H1 (cell line): ENCODE measurements around the gene RNF186. TPM values are rescaled to one million over a fixed set of nuclear protein-coding genes. Genes with fewer than 3 reads are reported as not detected.

Experiments used
- CTCF ChIA-PET: fragments of 300-600 bp; sonication (Branson Sonifier 250); formaldehyde crosslinking; loops from one replicate; lab custom pipeline; 2021; ENCODE audit not compliant: partially characterized antibody; lab: Charles Lee
- POLR2A ChIA-PET: fragments of 300-600 bp; sonication (Branson Sonifier 250); formaldehyde crosslinking; loops from one replicate; lab custom pipeline; 2021; ENCODE audit warnings: inconsistent platforms; ENCODE audit not compliant: partially characterized antibody; lab: Charles Lee
- DNase-seq, 2 experiments: peaks; one replicate each; pipeline versions ENCODE4 v3.0.0 to v3.0.0-alpha.2; 2010 to 2022; ENCODE audit warnings: low spot score in 2 of 2, low read depth in 1 of 2, mixed read lengths in 1 of 2
- FAIRE-seq: peaks from 2 replicates; lab custom pipeline; 2011; peaks lifted over from hg19 to GRCh38; lab: Jason Lieb, UNC
- H2AFZ ChIP-seq: 2 replicates; pipeline ENCODE4 v1.8.1; 2012; ENCODE audit warnings: low read length, inconsistent platforms
- H2AK5ac ChIP-seq: 2 replicates; pipeline ENCODE4 v1.6.1; 2013; ENCODE audit warnings: low read depth, low read length
- H2BK120ac ChIP-seq: replicated peaks from 2 replicates; pipeline ENCODE3; 2013; ENCODE audit warnings: low read depth, low read length, inconsistent platforms
- H2BK12ac ChIP-seq: 2 replicates; pipeline ENCODE4 v1.6.1; 2013; ENCODE audit warnings: low read depth, low read length
- H2BK15ac ChIP-seq: 2 replicates; pipeline ENCODE4 v1.6.1; 2013; ENCODE audit warnings: low read length
- H2BK20ac ChIP-seq: 2 replicates; pipeline ENCODE4 v1.6.1; 2013; ENCODE audit warnings: low read length
- H2BK5ac ChIP-seq: 2 replicates; pipeline ENCODE4 v1.6.1; 2013; ENCODE audit warnings: low read depth, low read length
- H3K14ac ChIP-seq: 2 replicates; pipeline ENCODE4 v1.6.1; 2013; ENCODE audit warnings: inconsistent platforms; ENCODE audit not compliant: insufficient read length
- H3K18ac ChIP-seq: 2 replicates; pipeline ENCODE4 v1.6.1; 2013; ENCODE audit warnings: low read length; ENCODE audit errors: extremely low read depth
- H3K23ac ChIP-seq: 2 replicates; pipeline ENCODE4 v1.6.1; 2013; ENCODE audit warnings: inconsistent platforms; ENCODE audit not compliant: insufficient read length
- H3K23me2 ChIP-seq: 2 replicates; pipeline ENCODE4 v1.6.1; 2013; ENCODE audit warnings: low read depth, low read length
- H3K27ac ChIP-seq: 2 replicates; pipeline ENCODE4 v1.6.1; 2011; ENCODE audit warnings: low read depth, low read length, inconsistent platforms
- H3K27me3 ChIP-seq, 4 experiments: replicated peaks in 1 of 4; 1 replicate in 1 of 4; 2 replicates in 3 of 4; pipeline versions ENCODE4 v1.6.1 to v1.8.1; 2011 to 2013; ENCODE audit warnings: low read length in 3 of 4, mild to moderate bottlenecking in 3 of 4, inconsistent platforms in 2 of 4, mixed read lengths in 2 of 4, moderate library complexity in 1 of 4; ENCODE audit not compliant: control insufficient read depth in 3 of 4, insufficient read depth in 3 of 4; ENCODE audit errors: extremely low read depth in 1 of 4
- H3K36me3 ChIP-seq, 4 experiments: 2 replicates each; pipeline versions ENCODE4 v1.6.1 to v1.8.1; 2011 to 2013; ENCODE audit warnings: mild to moderate bottlenecking in 4 of 4, low read length in 3 of 4, moderate library complexity in 2 of 4, control low read depth in 1 of 4, inconsistent platforms in 1 of 4; ENCODE audit not compliant: insufficient read depth in 4 of 4, control insufficient read depth in 2 of 4
- H3K4ac ChIP-seq: replicated peaks from 2 replicates; pipeline ENCODE3; 2013; ENCODE audit warnings: low read length, low read depth, mixed read lengths, inconsistent platforms; ENCODE audit not compliant: insufficient read length
- H3K4me1 ChIP-seq, 4 experiments: replicated peaks in 1 of 4; 1 replicate in 1 of 4; 2 replicates in 3 of 4; pipeline versions ENCODE4 v1.6.1 to v1.8.1; 2011 to 2013; ENCODE audit warnings: low read length in 3 of 4, inconsistent platforms in 2 of 4, mixed read lengths in 1 of 4; ENCODE audit not compliant: insufficient read depth in 4 of 4, control insufficient read depth in 3 of 4
- H3K4me2 ChIP-seq, 2 experiments: 2 replicates each; pipeline versions ENCODE4 v1.6.1 to v1.8.1; 2011 to 2013; ENCODE audit warnings: low read depth in 2 of 2, low read length in 2 of 2, control low read depth in 1 of 2, inconsistent platforms in 1 of 2, mild to moderate bottlenecking in 1 of 2; ENCODE audit not compliant: insufficient read depth in 1 of 2
- H3K4me3 ChIP-seq, 4 experiments: fragments of 200-600, 300-600 bp in 1 of 4; sonication (generic), shearing (Covaris generic), sonication (Bioruptor Twin) in 1 of 4; 2 replicates each; pipeline versions ENCODE4 v1.5.1 to v1.8.1; 2011 to 2016; ENCODE audit warnings: low read length in 4 of 4, low read depth in 3 of 4, control low read depth in 2 of 4, inconsistent platforms in 2 of 4, mild to moderate bottlenecking in 2 of 4, mixed read lengths in 1 of 4, moderate library complexity in 1 of 4; ENCODE audit not compliant: insufficient read depth in 2 of 4; ENCODE audit errors: extremely low read depth in 1 of 4
- H3K56ac ChIP-seq: replicated peaks from 2 replicates; pipeline ENCODE3; 2013; ENCODE audit warnings: low read depth, mild to moderate bottlenecking, mixed read lengths, low read length, inconsistent platforms; ENCODE audit not compliant: insufficient read length
- H3K79me1 ChIP-seq: 2 replicates; pipeline ENCODE4 v1.6.1; 2013; ENCODE audit warnings: low read depth, low read length, control low read depth
- H3K79me2 ChIP-seq, 2 experiments: 2 replicates each; pipeline versions ENCODE4 v1.6.1 to v1.8.1; 2012 to 2013; ENCODE audit warnings: low read length in 2 of 2, mild to moderate bottlenecking in 2 of 2, inconsistent platforms in 1 of 2; ENCODE audit not compliant: insufficient read depth in 2 of 2, control insufficient read depth in 1 of 2
- H3K9ac ChIP-seq, 4 experiments: replicated peaks in 1 of 4; 1 replicate in 1 of 4; 2 replicates in 3 of 4; pipeline versions ENCODE4 v1.6.1 to v1.8.1; 2011 to 2013; ENCODE audit warnings: low read depth in 3 of 4, low read length in 3 of 4, control low read depth in 2 of 4, mild to moderate bottlenecking in 2 of 4, moderate library complexity in 2 of 4, inconsistent platforms in 1 of 4; ENCODE audit errors: extremely low read depth in 1 of 4
- H3K9me3 ChIP-seq, 2 experiments: 2 replicates each; pipeline versions ENCODE4 v1.6.1 to v1.8.1; 2012 to 2013; ENCODE audit warnings: mild to moderate bottlenecking in 2 of 2, moderate library complexity in 2 of 2, control low read depth in 1 of 2, inconsistent platforms in 1 of 2, low read depth in 1 of 2, low read length in 1 of 2, mixed read lengths in 1 of 2; ENCODE audit not compliant: insufficient read depth in 2 of 2
- H4K20me1 ChIP-seq, 2 experiments: replicated peaks in 1 of 2; 2 replicates each; pipeline versions ENCODE3 to v1.8.1; 2011 to 2013; ENCODE audit warnings: inconsistent platforms in 2 of 2, low read length in 2 of 2, mild to moderate bottlenecking in 1 of 2; ENCODE audit not compliant: insufficient read depth in 2 of 2, control insufficient read depth in 1 of 2
- H4K5ac ChIP-seq: 2 replicates; pipeline ENCODE4 v1.6.1; 2013; ENCODE audit warnings: low read length, low read depth, mixed read lengths, inconsistent platforms; ENCODE audit not compliant: insufficient read length
- H4K8ac ChIP-seq: 2 replicates; pipeline ENCODE4 v1.8.0; 2013; ENCODE audit warnings: mild to moderate bottlenecking, moderate library complexity, low read length, inconsistent platforms; ENCODE audit not compliant: insufficient read depth; ENCODE audit errors: extremely low read depth
- H4K91ac ChIP-seq: replicated peaks from 2 replicates; pipeline ENCODE3; 2013; ENCODE audit warnings: low read length, mixed read lengths, inconsistent platforms; ENCODE audit not compliant: insufficient read length
- BCL11A ChIP-seq, 2 experiments: IDR thresholded peaks; one replicate each; pipeline ENCODE4 v1.6.1; 2011; ENCODE audit warnings: low read depth in 2 of 2, low read length in 2 of 2, mild to moderate bottlenecking in 2 of 2
- CHD1 ChIP-seq: IDR thresholded peaks from 2 replicates; pipeline ENCODE4 v1.6.1; 2012; ENCODE audit warnings: low read depth, low read length, improper control_type of control experiment
- CHD2 ChIP-seq: IDR thresholded peaks from 2 replicates; pipeline ENCODE4 v1.6.1; 2012; ENCODE audit warnings: low read length, improper control_type of control experiment
- MAFK ChIP-seq: IDR thresholded peaks from 2 replicates; pipeline ENCODE4 v1.6.1; 2012; ENCODE audit warnings: low read depth, mild to moderate bottlenecking, improper control_type of control experiment, low read length
- NRF1 ChIP-seq: IDR thresholded peaks from 2 replicates; pipeline ENCODE4 v1.6.1; 2011; ENCODE audit warnings: mild to moderate bottlenecking, low read depth, low read length, improper control_type of control experiment
- RAD21 ChIP-seq, 2 experiments: IDR thresholded peaks in 1 of 2; conservative IDR thresholded peaks in 1 of 2; 2 replicates each; pipeline ENCODE4 v1.6.1; 2011; ENCODE audit warnings: low read depth in 2 of 2, low read length in 2 of 2, improper control_type of control experiment in 1 of 2, inconsistent platforms in 1 of 2, mild to moderate bottlenecking in 1 of 2, moderate library complexity in 1 of 2
- SRF ChIP-seq: IDR thresholded peaks from 2 replicates; pipeline ENCODE4 v1.6.1; 2011; ENCODE audit warnings: mild to moderate bottlenecking, low read depth, low read length, moderate library complexity
- TAF7 ChIP-seq: optimal IDR thresholded peaks from 2 replicates; pipeline ENCODE3; 2011; ENCODE audit warnings: low read depth, mild to moderate bottlenecking, inconsistent platforms, low read length, moderate library complexity, borderline replicate concordance
- TCF12 ChIP-seq: IDR thresholded peaks from 2 replicates; pipeline ENCODE4 v1.6.1; 2011; ENCODE audit warnings: low read depth, mild to moderate bottlenecking, low read length
- WGBS, 2 experiments: shearing (Covaris generic) in 1 of 2; methylation state at CpG; one replicate each; pipeline versions ENCODE4 v1.1.6 to v1.1.7; 2013 to 2015; ENCODE audit warnings: low lambda C conversion rate in 2 of 2, mixed read lengths in 2 of 2, inconsistent platforms in 1 of 2, low coverage in 1 of 2, missing lambda C conversion rate in 1 of 2; ENCODE audit not compliant: insufficient replicate concordance in 2 of 2, insufficient coverage in 1 of 2, insufficient read length in 1 of 2; ENCODE audit errors: extremely low coverage in 1 of 2, missing lambda C conversion rate in 1 of 2; 5-methylcytosine and 5-hydroxymethylcytosine counted together
- polyA plus RNA-seq, 7 experiments: library from polyadenylated mRNA; depleted of rRNA in 3 of 7; stranded (reverse) in 5 of 7; unstranded in 2 of 7; fragments of >200 nt in 5 of 7; fragments of 200-250 nt in 2 of 7; gene quantifications; 1 replicate in 5 of 7; 2 replicates in 1 of 7; 4 replicates in 1 of 7; pipeline versions ENCODE4 v1.2.1 to v1.2.3, GENCODE V29; 2011 to 2013; ENCODE audit warnings: missing spikeins in 2 of 7, mixed read lengths in 2 of 7
- total RNA-seq: library from RNA; stranded (reverse); fragmentation: NEBNext Ultra II Directional; extraction: Animal tissue kit (Norgen Biotek cat#: 25700); gene quantifications from 2 replicates; pipeline ENCODE4 v1.2.1, GENCODE V29; 2021
- TF ChIP-seq, protein P1 (sequence below): IDR thresholded peaks from 2 replicates; pipeline ENCODE4 v1.6.1; 2012; ENCODE audit warnings: low read length, inconsistent platforms
- TF ChIP-seq, protein P2 (sequence below): IDR thresholded peaks from 2 replicates; pipeline ENCODE4 v1.6.1; 2011; ENCODE audit warnings: low read length, improper control_type of control experiment

The RNF186 gene
- total and polyA plus RNA-seq, 2 of the 8 experiments (the other 6 are each of a cell fraction or from before 2014, with no cell fraction given) = not detected

DNA sequence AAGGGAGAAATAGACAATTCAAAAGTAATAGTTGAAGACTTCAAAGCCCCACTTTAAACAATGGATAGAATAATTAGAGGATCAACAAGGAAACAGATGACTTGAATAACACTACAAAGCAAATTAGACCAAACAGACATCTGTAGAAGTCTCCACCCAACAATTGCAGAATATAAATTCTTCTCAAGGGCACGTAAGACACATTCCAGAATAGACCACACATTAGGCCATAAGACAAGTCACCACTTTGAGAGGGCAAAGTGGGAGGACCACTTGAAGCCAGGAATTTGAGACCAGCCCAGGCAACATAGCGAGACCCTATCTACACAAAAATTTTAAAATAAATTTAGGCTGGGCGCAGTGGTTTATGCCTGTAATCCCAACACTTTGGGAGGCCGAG is 20.5 kb upstream of the RNF186 start:
- Histone ChIP-seq H3K14ac (no peak overlapping the region), H2BK5ac (no peak overlapping the region), H3K4me1 (no peaks in the 10 kb centered on the region), H3K56ac (no peak overlapping the region), H4K8ac (no peak overlapping the region), H2BK15ac (no peak overlapping the region), H4K91ac (no peak overlapping the region), H3K79me1 (no peaks in the 10 kb centered on the region), H4K20me1 (no peaks in the 10 kb centered on the region), H2AK5ac (no peak overlapping the region), H3K4me3 (no peak overlapping the region), H4K5ac (no peak overlapping the region), H3K36me3 (no peaks in the 10 kb centered on the region), H3K23me2 (no peaks in the 10 kb centered on the region), H3K18ac (no peak overlapping the region), H2BK20ac (no peak overlapping the region), H3K4me2 (no peak overlapping the region), H2BK12ac (no peak overlapping the region), H3K27ac (no peak overlapping the region), H2AFZ (no peak overlapping the region), H3K4ac (no peak overlapping the region), H3K27me3 (no peaks in the 10 kb centered on the region), H3K9me3 (no peaks in the 10 kb centered on the region), H3K9ac (no peak overlapping the region), H3K79me2 (no peaks in the 10 kb centered on the region), H2BK120ac (no peak overlapping the region), H3K23ac (no peak overlapping the region)
- DNase-seq (no peak), FAIRE-seq (no peak)
- TF ChIP-seq MAFK = no peak
- no peak for TF ChIP-seq BCL11A (IDR thresholded peaks at IDR 0.05; ENCODE audit: low read depth in 2 of 2, low read length in 2 of 2)
- TF ChIP-seq, protein P1, sequence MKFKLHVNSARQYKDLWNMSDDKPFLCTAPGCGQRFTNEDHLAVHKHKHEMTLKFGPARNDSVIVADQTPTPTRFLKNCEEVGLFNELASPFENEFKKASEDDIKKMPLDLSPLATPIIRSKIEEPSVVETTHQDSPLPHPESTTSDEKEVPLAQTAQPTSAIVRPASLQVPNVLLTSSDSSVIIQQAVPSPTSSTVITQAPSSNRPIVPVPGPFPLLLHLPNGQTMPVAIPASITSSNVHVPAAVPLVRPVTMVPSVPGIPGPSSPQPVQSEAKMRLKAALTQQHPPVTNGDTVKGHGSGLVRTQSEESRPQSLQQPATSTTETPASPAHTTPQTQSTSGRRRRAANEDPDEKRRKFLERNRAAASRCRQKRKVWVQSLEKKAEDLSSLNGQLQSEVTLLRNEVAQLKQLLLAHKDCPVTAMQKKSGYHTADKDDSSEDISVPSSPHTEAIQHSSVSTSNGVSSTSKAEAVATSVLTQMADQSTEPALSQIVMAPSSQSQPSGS = no peak
- no peak for TF ChIP-seq NRF1
- no peak for TF ChIP-seq CHD2
- TF ChIP-seq TCF12 = no peak
- TF ChIP-seq CHD1 = no peak
- TF ChIP-seq, protein P2, sequence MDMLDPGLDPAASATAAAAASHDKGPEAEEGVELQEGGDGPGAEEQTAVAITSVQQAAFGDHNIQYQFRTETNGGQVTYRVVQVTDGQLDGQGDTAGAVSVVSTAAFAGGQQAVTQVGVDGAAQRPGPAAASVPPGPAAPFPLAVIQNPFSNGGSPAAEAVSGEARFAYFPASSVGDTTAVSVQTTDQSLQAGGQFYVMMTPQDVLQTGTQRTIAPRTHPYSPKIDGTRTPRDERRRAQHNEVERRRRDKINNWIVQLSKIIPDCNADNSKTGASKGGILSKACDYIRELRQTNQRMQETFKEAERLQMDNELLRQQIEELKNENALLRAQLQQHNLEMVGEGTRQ = no peak
- TF ChIP-seq TAF7 = no peak
- no peak for TF ChIP-seq RAD21 (IDR thresholded peaks at IDR 0.05 in 1 of 2, conservative IDR thresholded peaks at IDR 0.05 in 1 of 2; ENCODE audit: low read depth in 2 of 2, low read length in 2 of 2)
- TF ChIP-seq SRF = no peak
- ChIA-PET CTCF (no interaction called here), POLR2A (no interaction called here)
- WGBS, 2 experiments = 83% methylated on average over 4 of the region's 4 CpGs; no CpG with 5 or more reads in 1 of the 2 experiments
